ENCODE results near the gene SPC25. TPM values are rescaled to one million over a fixed set of nuclear protein-coding genes. Genes with fewer than 3 reads are reported as not detected.

Gene SPC25
- total RNA-seq, 1 experiment from 2014 or later: 31.5 TPM

DNA sequence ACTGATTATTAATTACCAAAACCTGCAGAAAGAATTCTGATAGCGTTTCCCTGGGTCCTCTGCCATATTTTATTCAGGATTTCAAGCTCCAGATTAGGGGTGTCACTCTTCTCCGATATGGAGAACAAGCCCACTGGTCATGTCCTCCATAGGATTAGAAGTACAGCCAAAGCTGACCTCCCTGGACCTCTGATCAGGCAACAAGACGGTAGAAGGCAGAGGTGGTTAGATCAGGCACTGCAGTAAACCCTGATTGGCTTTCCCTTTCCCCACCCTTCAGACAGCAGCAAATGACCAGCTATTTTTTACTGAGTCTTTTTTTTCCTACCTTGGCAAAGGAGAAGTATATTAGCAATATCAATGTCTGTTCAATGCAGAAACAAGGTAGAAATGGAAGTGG lies 37.7 kb downstream of the SPC25 start:
- no peak overlapping the region for H3K56ac ChIP-seq (ENCODE audit: insufficient read length, low read depth, low read length)
- TF ChIP-seq, protein P1, sequence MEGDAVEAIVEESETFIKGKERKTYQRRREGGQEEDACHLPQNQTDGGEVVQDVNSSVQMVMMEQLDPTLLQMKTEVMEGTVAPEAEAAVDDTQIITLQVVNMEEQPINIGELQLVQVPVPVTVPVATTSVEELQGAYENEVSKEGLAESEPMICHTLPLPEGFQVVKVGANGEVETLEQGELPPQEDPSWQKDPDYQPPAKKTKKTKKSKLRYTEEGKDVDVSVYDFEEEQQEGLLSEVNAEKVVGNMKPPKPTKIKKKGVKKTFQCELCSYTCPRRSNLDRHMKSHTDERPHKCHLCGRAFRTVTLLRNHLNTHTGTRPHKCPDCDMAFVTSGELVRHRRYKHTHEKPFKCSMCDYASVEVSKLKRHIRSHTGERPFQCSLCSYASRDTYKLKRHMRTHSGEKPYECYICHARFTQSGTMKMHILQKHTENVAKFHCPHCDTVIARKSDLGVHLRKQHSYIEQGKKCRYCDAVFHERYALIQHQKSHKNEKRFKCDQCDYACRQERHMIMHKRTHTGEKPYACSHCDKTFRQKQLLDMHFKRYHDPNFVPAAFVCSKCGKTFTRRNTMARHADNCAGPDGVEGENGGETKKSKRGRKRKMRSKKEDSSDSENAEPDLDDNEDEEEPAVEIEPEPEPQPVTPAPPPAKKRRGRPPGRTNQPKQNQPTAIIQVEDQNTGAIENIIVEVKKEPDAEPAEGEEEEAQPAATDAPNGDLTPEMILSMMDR (conservative IDR thresholded peaks at IDR 0.05): no peak
- no peak overlapping the region for H3K9ac ChIP-seq (ENCODE audit: extremely low read depth, insufficient read length, low read length)
- no peak overlapping the region for H3T11ph ChIP-seq (ENCODE audit: low read length)
- peaks cover 9 to 10% of the 10 kb centered on the region in 2 experiments; a peak in 2 of 4 replicates for H3K4me1 Mint-ChIP-seq
- H4K5ac ChIP-seq (ENCODE audit: insufficient read length, low read depth, low read length): no peak overlapping the region
- no peaks in the 10 kb centered on the region for H4K20me1 ChIP-seq (ENCODE audit: control insufficient read depth, insufficient read depth, insufficient read length)
- no peak overlapping the region for H3K4me3 Mint-ChIP-seq
- H2AFZ ChIP-seq (ENCODE audit: low read length): no peak overlapping the region
- peak overlapping the region; percentile 45 for H2BK20ac ChIP-seq (ENCODE audit: low read depth, low read length, poor library complexity, severe bottlenecking)
- WGBS (ENCODE audit: extremely low coverage, insufficient read length, low lambda C conversion rate): no CpG with 5 or more reads among the region's 3 CpGs
- H4K91ac ChIP-seq (ENCODE audit: insufficient read length, low read depth, low read length): no peak overlapping the region
- H4K8ac ChIP-seq (replicated peaks; ENCODE audit: insufficient read length, low read depth, low read length): no peak overlapping the region
- no peak overlapping the region for H2AK5ac ChIP-seq (ENCODE audit: insufficient read length, low read length)
- H2BK15ac ChIP-seq (ENCODE audit: low read depth, low read length): no peak overlapping the region
- H3K4me2 ChIP-seq (ENCODE audit: insufficient read depth, insufficient read length, low read length): no peak overlapping the region
- H2BK12ac ChIP-seq (ENCODE audit: insufficient read length, low read depth, low read length): no peak overlapping the region
- no peak overlapping the region for H3K4ac ChIP-seq (ENCODE audit: low read depth, low read length)
- H3K79me2 ChIP-seq (ENCODE audit: insufficient read depth, low read length): no peaks in the 10 kb centered on the region
- no peaks in the 10 kb centered on the region for H3K79me1 ChIP-seq (ENCODE audit: insufficient read depth, low read depth, low read length, poor library complexity, severe bottlenecking)
- no peak overlapping the region for H2BK5ac ChIP-seq (ENCODE audit: insufficient read length, low read length)
- no peak overlapping the region for H3K27ac Mint-ChIP-seq
- H3K27me3 Mint-ChIP-seq (ENCODE audit: low read depth): no peaks in the 10 kb centered on the region
- no peak overlapping the region for H2BK120ac ChIP-seq (ENCODE audit: low read depth, low read length, poor library complexity, severe bottlenecking)
- peaks cover 7 to 13% (median 11%) of the 10 kb centered on the region in 3 experiments; a peak in 6 of 7 replicates for H3K36me3 Mint-ChIP-seq (ENCODE audit: insufficient read depth in 1 of 3, low read depth in 3 of 3)
- no peak overlapping the region for H3K14ac ChIP-seq (ENCODE audit: insufficient read depth, low read length)
- no peak overlapping the region for H3K23ac ChIP-seq (ENCODE audit: insufficient read length, low read depth, low read length)
- no peak overlapping the region for H3K27ac ChIP-seq (ENCODE audit: insufficient read length, low read depth, low read length)
- no peaks in the 10 kb centered on the region for H3K4me1 ChIP-seq (ENCODE audit: insufficient read depth, low read length)
- no peak for DNase-seq
- H3K27me3 ChIP-seq (ENCODE audit: insufficient read depth, low read length): no peaks in the 10 kb centered on the region
- no peaks in the 10 kb centered on the region for H3K23me2 ChIP-seq (ENCODE audit: insufficient read length, low read depth, low read length, poor library complexity, severe bottlenecking)
- no peaks in the 10 kb centered on the region for H3K9me3 ChIP-seq (ENCODE audit: control insufficient read depth, low read depth, low read length)
- no peaks in the 10 kb centered on the region for H3K9me3 Mint-ChIP-seq
- H3K18ac ChIP-seq (ENCODE audit: insufficient read length, low read depth, low read length): no peak overlapping the region

Data from H9 (cell line).